ENCODE measurements around the gene SUMF1.

SUMF1 gene

GRCh38 chr3:4411833-4412232 is 55.2 kb downstream of the SUMF1 start:
- no peak for DNase-seq

- no peak for DNase-seq
Measured at GRCh38 chr3:4411236-4411635, 55.8 kb downstream of the SUMF1 start.

- DNase-seq, result no peak
Measured at GRCh38 chr3:4410606-4411005, 56.5 kb downstream of the SUMF1 start.

GRCh38 chr3:4409971-4410573 is 57.0 kb downstream of the SUMF1 start:
- DNase-seq, result no peak

GRCh38 chr3:4409415-4409814 is 57.7 kb downstream of the SUMF1 start:
- no peak for DNase-seq

GRCh38 chr3:4408958-4409357 is 58.1 kb downstream of the SUMF1 start:
- DNase-seq, result no peak

GRCh38 chr3:4407941-4408340 is 59.1 kb downstream of the SUMF1 start:
- DNase-seq, result no peak

- no peak for DNase-seq
Measured at GRCh38 chr3:4406746-4407568, 60.1 kb downstream of the SUMF1 start.

- no peak for DNase-seq
Measured at GRCh38 chr3:4404881-4405280, 62.2 kb downstream of the SUMF1 start.

GRCh38 chr3:4401441-4401840 is 65.6 kb downstream of the SUMF1 start:
- DNase-seq, result no peak

GRCh38 chr3:4399476-4399875 is 67.6 kb downstream of the SUMF1 start:
- DNase-seq, result no peak

- no peak for DNase-seq
Measured at GRCh38 chr3:4398941-4399245, 68.2 kb downstream of the SUMF1 start.

GRCh38 chr3:4398120-4398940 is 68.7 kb downstream of the SUMF1 start:
- DNase-seq, result no peak

- DNase-seq, result no peak
Measured at GRCh38 chr3:4397466-4397865, 69.6 kb downstream of the SUMF1 start.

GRCh38 chr3:4396542-4396941 is 70.5 kb downstream of the SUMF1 start:
- no peak for DNase-seq

- DNase-seq, result no peak
Measured at GRCh38 chr3:4396006-4396405, 71.1 kb downstream of the SUMF1 start.

GRCh38 chr3:4395448-4395847 is 71.6 kb downstream of the SUMF1 start:
- DNase-seq, result no peak

- no peak for DNase-seq
Measured at GRCh38 chr3:4394567-4394966, 72.5 kb downstream of the SUMF1 start.

- DNase-seq, result no peak
Measured at GRCh38 chr3:4394048-4394447, 73.0 kb downstream of the SUMF1 start.

- no peak for DNase-seq
Measured at GRCh38 chr3:4392992-4393391, 74.1 kb downstream of the SUMF1 start.

- no peak for DNase-seq
Measured at GRCh38 chr3:4387210-4388204, 79.6 kb downstream of the SUMF1 start.

GRCh38 chr3:4385201-4385600 is 81.9 kb downstream of the SUMF1 start:
- DNase-seq, result no peak

Measured in fibroblast of skin of back (primary cell).